Chondrocyte (in vitro differentiated cells): Measurements from ENCODE around the gene HRCT1. TPM values are rescaled to one million over a fixed set of nuclear protein-coding genes. Genes with fewer than 3 reads are reported as not detected.

Source experiments
- DNase-seq: peaks from one replicate; pipeline ENCODE4 v3.0.0; 2021; ENCODE audit warnings: mixed read lengths, low spot score
- H3K27ac Mint-ChIP-seq: one replicate; pipeline ENCODE4 v1.8.0; 2021; ENCODE audit warnings: mild to moderate bottlenecking, moderate library complexity, mixed read lengths; ENCODE audit not compliant: unreplicated experiment
- H3K27me3 Mint-ChIP-seq: 2 replicates; pipeline ENCODE4 v1.8.0; 2021; ENCODE audit warnings: low read depth, mixed read lengths
- H3K36me3 Mint-ChIP-seq: 2 replicates; pipeline ENCODE4 v1.8.0; 2021; ENCODE audit warnings: low read depth, mixed read lengths
- H3K4me1 Mint-ChIP-seq: 2 replicates; pipeline ENCODE4 v1.8.0; 2021; ENCODE audit warnings: low read depth, mild to moderate bottlenecking, mixed read lengths
- H3K4me3 Mint-ChIP-seq: one replicate; pipeline ENCODE4 v1.8.0; 2021; ENCODE audit warnings: mild to moderate bottlenecking, moderate library complexity, mixed read lengths; ENCODE audit not compliant: unreplicated experiment
- H3K9me3 Mint-ChIP-seq: 2 replicates; pipeline ENCODE4 v1.8.0; 2021; ENCODE audit warnings: low read depth, mixed read lengths
- CTCF ChIP-seq: fragments of 200-600 bp; sonication (generic); IDR thresholded peaks from 2 replicates; pipeline ENCODE4 v1.5.0; 2021; ENCODE audit warnings: antibody characterized with exemption, mild to moderate bottlenecking, moderate library complexity
- total RNA-seq: library from RNA; stranded (reverse); gene quantifications from 3 replicates; pipeline ENCODE4 v1.2.1, GENCODE V29; 2021

Gene HRCT1
- total RNA-seq, 1 donor from 2014 or later: 7.2 TPM

DNA sequence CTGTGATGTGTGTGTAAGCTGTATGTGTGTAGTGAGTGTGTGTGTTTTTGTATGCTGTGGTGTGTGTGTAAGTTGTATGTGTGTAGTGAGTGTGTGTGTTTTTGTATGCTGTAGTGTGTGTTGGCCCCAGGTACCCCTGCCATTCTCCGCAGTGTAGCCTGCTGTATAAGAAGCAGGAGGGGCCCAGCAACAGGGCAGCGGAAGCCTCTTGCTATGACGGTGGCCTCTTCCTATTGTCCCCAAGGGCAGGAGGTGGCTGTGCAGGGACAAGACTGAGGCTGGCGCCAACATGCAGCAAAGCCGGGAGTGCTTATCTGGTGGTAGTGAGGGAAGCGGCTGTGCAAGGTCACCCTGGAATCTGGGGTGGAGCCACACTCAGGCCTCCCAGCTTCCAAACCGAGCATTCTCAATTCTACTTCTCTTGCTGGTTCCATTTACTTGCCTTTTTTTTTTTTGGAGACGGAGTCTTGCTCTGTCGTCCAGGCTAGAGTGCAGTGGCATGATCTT lies 8.4 kb downstream of the HRCT1 start:
- Mint-ChIP-seq H3K9me3 (no peaks in the 10 kb centered on the region), H3K27me3 (no peaks in the 10 kb centered on the region), H3K36me3 (no peaks in the 10 kb centered on the region), H3K4me3 (no peak overlapping the region), H3K4me1 (peaks cover 46% of the 10 kb centered on the region), H3K27ac (no peak overlapping the region)
- no peak for TF ChIP-seq CTCF
- no peak for DNase-seq

- Mint-ChIP-seq H3K9me3 (no peaks in the 10 kb centered on the region), H3K27me3 (no peaks in the 10 kb centered on the region), H3K4me3 (no peak overlapping the region), H3K36me3 (no peaks in the 10 kb centered on the region), H3K27ac (no peak overlapping the region), H3K4me1 (peaks cover 44% of the 10 kb centered on the region)
- DNase-seq: no peak
- TF ChIP-seq CTCF: no peak
These were observed 9.8 kb downstream of the HRCT1 start for GRCh38 chr9:35915681-35916294.

DNA sequence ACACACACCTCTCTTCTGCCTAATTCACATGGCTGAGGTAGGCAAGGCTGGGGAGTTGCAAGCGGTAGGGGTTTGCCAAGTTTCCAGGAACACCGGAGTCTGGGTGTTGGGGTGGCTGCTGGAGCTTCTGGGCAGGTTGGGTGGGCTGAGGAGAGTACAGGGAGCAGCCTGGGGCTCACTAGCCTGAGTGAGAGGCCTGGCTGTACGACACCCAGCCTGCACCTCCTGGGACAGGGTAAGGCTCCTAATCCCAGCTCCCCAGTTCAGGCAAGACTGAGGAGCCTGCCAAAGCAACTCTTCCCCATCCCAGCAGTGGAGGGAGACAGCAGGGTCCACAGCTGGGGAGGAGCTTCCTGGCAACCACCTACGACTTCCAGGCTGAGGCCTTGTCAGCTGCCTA lies 11.3 kb downstream of the HRCT1 start:
- peaks cover 39% of the 10 kb centered on the region for H3K4me1 Mint-ChIP-seq
- H3K36me3 Mint-ChIP-seq: no peaks in the 10 kb centered on the region
- no peak for TF ChIP-seq CTCF
- no peak for DNase-seq
- H3K27me3 Mint-ChIP-seq: no peaks in the 10 kb centered on the region
- no peak overlapping the region for H3K4me3 Mint-ChIP-seq
- no peaks in the 10 kb centered on the region for H3K9me3 Mint-ChIP-seq
- no peak overlapping the region for H3K27ac Mint-ChIP-seq

DNA sequence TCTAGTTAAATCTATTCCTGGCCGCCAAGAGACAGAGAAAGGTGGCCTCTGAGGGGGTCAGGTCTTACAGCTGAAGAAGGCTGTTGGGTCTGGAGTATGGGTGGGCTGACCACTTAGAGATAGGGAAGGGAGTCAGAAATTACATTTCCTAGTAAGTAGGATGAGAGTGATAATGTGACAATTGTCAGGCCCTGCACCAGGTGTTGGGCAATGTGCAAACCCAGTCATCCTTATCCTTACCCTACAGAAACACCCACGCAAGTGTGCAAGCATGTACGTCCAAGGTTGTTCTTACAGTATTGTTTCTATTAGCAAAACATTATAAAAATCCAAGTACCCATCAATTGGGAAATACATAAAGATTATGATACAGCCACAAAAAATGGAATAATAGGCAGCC lies 12.8 kb downstream of the HRCT1 start:
- Mint-ChIP-seq H3K4me1 (peaks cover 51% of the 10 kb centered on the region), H3K9me3 (no peaks in the 10 kb centered on the region), H3K4me3 (no peak overlapping the region), H3K27ac (peak overlapping the region; percentile 79), H3K27me3 (no peaks in the 10 kb centered on the region), H3K36me3 (no peaks in the 10 kb centered on the region)
- DNase-seq: no peak
- TF ChIP-seq CTCF: no peak

- no peaks in the 10 kb centered on the region for H3K36me3 Mint-ChIP-seq
- H3K4me1 Mint-ChIP-seq: peaks cover 57% of the 10 kb centered on the region
- DNase-seq: no peak
- no peaks in the 10 kb centered on the region for H3K9me3 Mint-ChIP-seq
- no peak for TF ChIP-seq CTCF
- H3K4me3 Mint-ChIP-seq: no peak overlapping the region
- peak overlapping the region; percentile 13 for H3K27ac Mint-ChIP-seq
- H3K27me3 Mint-ChIP-seq: no peaks in the 10 kb centered on the region
These were observed 13.4 kb downstream of the HRCT1 start for GRCh38 chr9:35919212-35920008.
